IPS-NIHi7 (cell line): Measurements from ENCODE around the gene CACNG3.
"Not testable (repeated sequence)": the region's sequence is repeated elsewhere in the genome, so short reads cannot be mapped to it uniquely, and the experiment has no call there.

ENCODE experiments used
- DNase-seq: peaks from one replicate; pipeline ENCODE4 v3.0.0; 2012; ENCODE audit warnings: mixed read lengths; ENCODE audit errors: extremely low spot score

CACNG3 gene

DNA sequence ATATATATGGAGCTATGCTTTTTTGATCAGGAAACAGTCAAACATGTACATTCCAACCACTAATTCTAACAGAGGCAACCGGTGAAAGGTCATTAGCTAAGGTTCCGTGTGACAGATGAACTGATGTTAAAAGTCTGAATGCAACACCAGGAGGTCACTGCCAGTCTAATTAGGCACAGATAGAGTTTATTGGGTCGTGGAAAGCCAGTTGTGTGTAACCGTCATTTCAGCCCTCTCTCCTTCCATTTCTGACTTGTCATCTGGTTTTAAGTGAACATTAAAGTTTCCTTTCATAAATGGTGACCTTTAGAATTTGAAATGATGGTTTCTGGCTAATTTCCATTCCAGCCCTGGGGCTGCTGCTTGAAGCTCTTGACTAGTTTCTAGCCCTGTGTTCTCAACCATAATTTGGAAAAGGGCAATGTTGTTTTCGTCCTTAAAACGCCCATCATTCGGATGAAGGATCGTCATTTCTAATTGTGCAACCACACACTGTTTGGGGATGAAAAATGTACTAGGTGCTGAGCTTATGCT lies 23.9 kb downstream of the CACNG3 start:
- no peak for DNase-seq

DNA sequence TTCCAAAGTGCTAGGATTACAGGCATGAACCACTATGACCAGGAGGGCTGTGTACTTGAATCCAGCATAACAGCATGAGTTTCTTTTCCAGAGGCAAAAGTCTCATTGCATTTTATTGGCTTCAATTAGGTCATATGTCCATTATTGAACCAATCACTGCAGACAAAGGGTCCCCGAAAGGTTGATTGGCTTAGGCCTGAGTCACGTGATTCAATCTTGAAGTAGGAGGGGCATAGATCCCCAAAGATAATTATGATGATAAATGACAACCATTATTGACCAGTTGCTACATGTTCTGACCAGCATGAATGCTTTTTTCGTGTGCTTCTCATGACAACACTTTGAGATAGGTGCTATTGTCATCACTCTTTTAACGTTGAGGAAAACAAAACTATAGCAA lies 25.3 kb downstream of the CACNG3 start:
- DNase-seq = no peak

DNA sequence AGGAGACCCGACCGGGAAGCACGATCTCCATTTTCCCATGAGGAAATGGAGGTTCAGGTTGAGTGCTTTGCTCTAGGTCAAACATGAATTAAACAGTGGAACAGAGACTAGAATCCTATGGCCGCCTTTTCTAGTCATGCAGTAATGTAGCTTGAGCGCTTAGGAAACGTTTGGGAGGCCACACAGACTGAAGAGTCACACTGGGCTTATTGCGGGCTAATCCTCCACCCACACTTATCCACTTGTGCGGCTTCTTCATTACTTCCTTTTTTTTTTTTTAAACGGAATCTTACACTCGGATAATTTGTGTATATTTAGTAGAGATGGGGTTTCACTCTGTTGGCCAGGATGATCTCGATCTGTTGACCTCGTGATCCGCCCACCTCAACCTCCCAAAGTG lies 26.0 kb downstream of the CACNG3 start:
- no peak for DNase-seq

DNA sequence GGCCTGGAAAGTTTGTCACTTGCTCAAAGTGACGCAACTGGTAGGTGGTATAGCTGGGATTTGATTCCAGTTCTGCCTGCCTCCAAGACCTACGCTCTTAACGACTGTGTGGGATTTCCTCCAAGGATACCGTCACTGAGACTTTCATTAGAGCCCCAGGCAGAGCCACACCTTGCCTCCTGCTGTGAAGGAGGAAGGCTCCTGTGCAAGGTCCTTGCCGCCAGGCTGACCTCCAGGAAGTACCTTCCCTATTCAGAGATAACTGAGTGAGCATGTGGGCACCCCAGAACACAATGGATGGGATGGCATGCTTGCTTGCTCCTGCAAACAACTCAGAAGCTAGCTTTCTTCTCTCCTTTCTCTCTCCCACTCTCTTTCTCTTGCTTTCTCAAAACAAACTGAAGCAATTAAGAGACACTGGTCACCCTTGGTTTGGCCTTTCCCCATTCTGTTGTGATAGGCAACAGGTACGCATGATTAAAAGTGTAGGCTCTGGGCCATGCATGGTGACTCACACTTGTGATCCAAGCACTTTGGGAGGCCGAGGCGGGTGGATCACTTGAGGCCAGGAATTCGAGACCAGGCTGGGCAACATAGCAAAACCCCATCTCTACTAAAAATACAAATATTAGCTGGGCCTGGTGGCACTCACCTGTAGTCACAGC lies 30.7 kb downstream of the CACNG3 start:
- DNase-seq = no peak

DNA sequence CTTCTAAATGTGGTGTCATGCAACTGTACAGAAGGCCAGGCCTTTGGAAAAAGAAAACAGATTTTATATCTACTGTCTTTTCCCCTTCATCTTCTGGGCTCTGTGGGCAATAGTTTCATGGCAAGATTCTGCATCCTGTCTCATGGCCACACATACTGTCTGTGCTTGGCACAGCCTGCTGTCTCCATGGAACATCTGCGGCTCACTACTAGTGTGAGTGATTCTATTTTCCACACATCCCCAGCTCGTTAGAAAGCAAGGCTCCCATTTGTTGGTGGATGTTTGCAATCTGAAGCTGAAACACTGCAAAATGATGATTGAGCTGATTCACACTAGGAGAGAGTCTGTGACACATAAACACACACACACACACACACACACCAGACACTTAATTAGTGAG lies 32.4 kb downstream of the CACNG3 start:
- DNase-seq = no peak

DNA sequence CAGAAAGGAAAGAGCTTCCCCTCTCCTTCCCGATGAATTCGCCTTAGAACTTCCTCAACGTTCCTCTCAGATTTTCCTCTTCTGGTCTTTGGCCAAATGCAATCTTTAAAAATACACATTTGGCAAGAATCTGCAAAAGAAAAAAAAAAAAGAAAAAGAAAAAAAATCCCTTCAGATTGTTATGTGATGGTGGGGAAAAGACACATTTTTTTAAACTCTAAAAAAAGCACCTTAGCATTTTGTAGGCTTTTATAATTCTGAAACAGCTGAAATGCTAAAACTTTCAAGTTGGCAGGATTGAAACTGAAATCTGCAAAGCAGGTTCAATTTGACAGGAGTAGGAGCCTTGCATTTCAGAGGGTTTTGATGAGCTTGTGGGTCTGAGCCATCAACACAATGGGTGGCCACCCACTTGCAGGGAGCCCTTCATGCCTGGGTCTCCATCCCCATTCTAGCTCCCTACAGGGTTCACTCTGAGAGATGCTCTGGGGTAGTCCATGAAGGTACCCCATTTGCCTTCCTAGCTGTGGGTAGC lies 33.1 kb downstream of the CACNG3 start:
- DNase-seq = no peak

DNA sequence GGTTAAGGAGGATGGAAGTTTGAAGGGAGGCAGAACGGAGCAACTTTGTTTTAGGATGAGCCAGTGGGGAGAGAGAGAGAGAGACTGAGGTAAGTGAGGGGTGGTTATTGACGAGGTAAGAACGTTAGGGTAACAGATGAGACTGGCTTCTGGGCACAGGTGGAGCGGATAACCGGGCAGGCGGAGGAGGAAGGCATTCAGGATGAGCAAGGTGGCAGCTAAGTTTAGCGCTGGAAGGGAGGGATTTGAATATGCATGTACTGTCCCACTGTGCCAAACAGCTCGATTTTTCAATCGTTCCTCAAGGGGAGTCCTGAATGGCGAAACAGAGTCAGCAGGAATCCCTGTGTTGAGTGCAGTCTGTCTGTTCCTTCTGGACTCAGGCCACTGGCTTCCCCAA lies 35.8 kb downstream of the CACNG3 start:
- DNase-seq = no peak

DNA sequence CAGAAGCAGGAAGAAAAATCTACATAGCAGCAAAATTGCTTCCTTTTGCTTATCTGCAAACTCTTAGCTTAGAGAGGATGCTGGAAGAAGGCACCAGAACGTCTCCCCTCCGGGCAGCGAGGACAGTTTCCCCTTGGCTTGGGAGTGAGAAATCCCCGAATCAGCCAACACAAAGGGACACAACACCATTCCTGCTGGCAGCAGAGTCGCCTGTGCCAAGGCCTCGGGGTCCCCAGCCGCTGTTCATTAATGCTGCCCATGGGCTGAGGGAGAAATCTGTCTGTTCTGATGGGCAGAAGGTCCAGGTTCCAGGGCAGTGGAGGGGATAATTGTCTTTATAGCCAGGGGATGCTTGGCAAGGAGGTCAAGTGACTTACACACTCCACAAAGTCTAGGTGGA lies 38.0 kb downstream of the CACNG3 start:
- DNase-seq = no peak

DNA sequence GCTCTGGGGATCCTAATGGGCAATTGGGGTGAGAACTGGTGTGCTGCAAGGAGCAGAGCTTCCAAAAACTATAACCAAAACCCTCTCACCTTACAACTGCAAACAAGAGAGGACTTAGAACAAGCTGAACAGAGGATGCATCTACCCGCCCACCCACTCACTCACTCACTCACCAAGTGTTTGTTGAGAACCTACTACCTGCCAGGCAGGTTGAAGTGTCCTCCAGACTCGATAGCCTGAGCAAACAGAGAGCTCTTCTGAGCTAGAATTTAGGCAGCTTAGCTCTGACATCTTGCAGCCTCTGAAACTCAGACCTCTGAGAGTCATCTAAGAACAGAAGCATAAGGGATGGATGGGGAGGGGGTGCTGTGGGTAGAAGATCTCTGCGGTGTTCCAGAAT lies 41.2 kb downstream of the CACNG3 start:
- no peak for DNase-seq

DNA sequence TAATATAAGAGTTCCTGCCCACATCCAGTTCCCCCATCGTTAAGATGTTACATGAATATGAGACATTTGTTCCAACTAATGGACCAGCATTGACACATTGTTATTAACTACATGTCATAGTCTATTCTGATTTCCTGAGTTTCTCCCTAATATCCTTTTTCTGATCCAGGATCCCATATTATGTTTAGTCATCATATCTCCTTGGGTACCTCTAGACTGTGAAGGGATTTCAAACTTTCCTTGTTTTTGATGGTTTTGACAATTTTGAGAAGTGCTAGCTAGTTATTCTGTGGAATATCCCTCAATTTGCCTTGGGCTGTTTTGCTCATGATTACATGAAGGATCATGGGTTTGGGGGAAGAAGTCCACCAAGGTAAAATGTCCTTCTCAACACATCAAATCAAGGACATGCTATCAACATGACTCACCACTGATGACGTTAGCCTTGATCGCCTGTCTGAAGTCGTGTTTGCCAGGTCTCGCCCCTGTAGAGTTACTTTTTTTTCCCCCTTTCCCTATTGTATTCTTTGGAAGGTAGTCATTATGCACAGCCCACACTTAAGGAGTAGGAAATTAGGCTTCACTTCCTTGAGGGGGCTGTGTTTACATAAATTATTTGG lies 42.5 kb downstream of the CACNG3 start:
- no peak for DNase-seq

DNA sequence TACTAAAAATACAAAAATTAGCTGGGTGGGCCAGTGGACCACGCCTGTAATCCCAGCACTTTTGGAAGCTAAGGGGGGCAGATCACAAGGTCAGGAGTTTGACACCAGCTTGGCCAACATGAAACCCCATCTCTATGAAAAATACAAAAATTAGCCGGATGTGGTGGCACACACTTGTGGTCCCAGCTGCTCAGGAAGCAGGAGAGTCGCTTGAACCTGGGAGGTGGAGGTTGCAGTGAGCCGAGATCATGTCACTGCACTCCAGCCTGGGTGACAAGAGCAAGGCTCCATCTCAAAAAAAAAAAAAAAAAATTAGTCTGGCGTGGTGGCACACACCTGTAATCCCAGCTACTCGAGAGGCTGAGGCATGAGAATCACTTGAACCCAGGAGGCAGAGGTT lies 44.6 kb downstream of the CACNG3 start:
- DNase-seq = not testable (repeated sequence)

DNA sequence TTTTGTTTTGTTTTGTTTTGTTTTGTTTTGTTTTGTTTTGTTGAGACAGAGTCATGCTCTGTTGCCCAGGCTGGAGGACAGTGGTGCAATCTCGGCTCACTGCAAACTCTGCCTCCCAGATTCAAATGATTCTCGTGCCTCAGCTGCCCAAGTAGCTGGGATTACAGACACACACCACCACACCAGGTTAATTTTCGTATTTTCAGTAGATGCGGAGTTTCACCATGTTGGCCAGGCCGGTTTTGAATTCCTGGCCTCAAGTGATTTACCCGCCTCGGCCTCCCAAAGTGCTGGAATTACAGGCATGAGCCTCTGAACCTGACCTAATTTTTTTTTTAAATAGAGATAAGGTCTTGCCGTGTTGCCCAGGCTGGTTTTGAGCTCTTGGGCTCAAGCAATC lies 46.5 kb downstream of the CACNG3 start:
- no peak for DNase-seq

DNA sequence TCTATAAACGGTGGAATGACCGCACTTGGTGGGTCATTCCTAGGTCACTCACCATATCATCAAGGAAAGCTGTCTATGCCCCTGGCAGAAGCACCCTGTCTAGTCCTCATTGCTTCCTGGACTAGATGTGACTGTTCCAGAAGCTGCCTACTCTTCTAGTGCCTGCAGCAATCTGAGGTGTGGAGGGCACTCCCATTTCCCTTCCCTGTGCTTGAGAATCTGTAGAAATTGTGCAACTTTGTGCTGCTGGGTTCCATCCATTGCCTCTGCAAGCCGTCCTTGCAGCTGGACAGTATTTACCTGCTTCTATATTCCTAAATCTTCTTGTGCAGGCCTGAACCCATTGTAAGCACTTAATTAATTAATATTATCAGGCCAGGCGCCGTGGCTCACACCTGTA lies 52.1 kb downstream of the CACNG3 start:
- no peak for DNase-seq

DNA sequence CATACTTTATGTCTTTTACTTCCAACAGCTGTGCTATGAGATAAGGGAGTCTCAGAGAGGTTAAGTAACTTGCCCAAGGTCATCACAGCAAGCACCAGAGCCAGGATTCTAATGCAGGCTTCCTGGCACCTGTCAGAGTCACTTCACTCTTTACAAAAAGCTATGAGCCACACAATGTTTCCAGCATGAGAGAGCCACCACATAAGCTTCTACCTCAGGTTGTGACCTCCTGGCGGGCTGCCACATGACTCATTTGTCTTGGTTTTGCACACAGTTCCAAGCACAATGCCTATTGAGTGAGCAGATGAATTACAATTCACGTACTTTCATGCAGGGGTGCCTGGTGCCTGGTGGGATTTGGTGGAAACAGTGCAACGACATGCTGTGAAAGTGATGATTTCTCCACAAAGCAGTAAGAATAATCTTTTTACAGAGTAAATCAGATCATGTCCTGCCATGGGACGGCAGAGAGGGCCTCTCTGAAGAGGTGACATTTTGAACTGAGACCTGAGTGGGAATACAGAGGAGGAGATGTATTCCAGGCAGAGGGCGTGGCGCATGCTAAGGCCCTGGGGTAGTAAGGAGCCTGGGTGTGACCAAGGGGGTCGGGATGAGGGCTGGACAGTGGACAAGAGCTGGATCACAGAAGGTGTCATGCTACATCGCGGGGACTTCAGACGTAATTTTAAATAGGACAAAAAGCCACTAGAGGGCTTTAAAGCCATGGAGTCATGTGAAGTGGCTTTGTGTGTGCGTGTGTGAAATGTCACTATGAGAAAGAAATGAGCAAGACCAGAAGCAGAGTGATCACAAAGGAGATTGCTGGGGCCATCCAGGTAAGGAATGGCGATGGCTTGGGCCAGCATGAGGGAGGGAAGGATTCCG lies 53.4 kb downstream of the CACNG3 start:
- DNase-seq = no peak

DNA sequence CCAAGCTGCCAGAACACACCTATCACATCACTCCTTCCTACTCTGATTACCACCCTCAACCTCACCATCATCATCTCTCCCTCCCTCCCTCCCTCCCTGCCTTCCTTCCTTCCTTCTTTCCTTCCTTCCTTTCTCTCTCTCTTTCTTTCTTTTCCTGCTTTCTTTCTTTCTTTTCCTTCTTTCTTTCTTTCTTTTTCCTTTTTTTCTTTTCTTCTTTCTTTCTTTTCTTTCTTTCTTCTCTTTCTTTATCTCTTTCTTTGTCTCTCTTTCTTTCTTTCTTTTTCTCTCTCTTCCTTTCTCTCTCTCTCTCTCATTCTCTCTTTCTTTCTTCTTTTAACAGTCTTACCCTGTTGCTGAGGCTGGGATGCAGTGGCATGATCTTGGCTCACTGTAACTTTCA lies 59.2 kb downstream of the CACNG3 start:
- no peak for DNase-seq

DNA sequence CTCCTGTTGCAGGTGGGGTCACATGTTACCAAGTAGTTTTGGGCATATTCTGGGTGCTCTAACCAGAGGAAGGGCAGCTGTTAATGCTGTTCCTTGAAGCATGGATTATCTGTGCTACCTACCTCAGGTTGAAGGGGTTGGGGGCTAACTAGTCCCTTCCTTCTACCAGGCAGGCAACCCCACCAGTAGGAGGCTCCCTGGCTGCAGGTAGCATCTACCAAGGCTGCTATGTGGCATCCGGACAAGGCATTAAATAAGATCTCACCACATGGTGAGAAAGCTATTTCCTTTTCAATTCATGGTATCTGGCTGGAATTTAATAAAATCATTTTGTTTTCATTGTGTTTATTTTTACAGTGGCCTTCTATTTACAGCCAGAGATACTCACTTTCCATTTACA lies 62.5 kb downstream of the CACNG3 start:
- peak; percentile 69 for DNase-seq

DNA sequence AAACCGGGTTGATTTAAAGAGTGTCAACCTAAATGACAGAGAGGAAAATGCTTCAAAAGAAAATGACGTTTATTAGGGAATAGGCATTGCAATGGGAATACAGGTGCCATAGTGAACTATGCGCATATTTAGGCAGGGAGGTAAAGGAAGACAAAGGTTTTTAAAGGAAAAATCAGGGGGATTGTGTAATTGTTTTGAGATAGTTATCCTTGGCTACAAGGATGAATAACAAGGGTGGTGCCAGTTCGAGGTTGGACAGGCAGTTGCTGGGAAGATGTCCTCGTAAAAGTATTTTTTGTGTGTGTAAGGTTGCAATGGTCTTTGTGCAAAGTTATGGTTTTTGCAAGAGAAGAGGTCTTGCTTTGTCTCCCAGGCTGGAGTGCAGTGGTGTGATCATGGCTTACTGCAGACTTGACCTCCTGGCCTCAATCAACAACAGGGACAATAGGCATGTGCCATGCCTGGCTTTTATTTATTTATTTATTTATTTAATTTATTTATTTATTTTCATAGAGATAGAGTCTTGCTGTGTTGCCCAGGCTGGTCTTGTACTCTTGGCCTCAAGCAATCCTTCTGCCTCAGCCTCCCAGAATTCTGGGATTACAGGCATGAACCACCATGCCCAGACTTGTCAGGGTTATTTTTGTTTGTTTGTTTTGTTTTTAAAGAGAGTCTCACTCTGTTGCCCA lies 63.1 kb downstream of the CACNG3 start:
- no peak for DNase-seq

DNA sequence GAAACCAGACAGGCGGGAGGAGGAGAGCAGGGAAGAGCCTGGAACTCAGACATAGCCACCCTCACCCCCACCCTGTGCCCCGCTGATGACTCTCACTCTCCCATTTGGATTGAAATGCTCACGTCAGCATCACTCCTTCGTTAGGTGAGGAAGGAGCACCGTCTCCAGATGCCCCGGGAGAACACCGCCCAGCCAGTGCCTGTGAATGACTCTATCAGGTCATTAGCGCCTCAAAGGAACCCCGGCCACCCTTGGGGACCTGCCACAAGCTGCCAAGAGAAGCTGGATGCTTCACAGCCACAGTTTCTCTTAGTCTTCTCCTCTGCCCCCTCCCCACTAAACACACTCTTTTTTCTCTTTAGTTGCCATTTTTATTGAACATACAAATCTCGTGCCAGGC lies 66.0 kb downstream of the CACNG3 start:
- DNase-seq = no peak

DNA sequence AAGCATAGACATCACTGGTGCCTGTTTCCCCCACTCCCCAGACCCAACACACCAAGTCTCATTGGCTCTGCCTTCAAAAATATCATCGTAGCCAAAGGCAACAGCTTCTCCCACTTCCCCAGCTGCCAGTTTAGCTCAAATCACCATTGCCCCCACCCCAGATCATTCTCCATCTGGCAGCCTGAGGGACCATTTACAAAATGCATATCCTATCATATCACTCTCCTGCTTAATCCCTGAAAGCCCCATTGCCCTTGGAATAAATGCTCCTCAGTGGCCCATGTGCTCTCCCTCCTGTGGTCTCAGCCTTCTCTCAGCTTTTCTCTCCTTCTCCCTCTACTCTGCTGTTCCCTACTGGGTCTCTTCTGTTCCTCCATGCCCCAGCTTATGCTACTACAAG lies 68.3 kb downstream of the CACNG3 start:
- no peak for DNase-seq

DNA sequence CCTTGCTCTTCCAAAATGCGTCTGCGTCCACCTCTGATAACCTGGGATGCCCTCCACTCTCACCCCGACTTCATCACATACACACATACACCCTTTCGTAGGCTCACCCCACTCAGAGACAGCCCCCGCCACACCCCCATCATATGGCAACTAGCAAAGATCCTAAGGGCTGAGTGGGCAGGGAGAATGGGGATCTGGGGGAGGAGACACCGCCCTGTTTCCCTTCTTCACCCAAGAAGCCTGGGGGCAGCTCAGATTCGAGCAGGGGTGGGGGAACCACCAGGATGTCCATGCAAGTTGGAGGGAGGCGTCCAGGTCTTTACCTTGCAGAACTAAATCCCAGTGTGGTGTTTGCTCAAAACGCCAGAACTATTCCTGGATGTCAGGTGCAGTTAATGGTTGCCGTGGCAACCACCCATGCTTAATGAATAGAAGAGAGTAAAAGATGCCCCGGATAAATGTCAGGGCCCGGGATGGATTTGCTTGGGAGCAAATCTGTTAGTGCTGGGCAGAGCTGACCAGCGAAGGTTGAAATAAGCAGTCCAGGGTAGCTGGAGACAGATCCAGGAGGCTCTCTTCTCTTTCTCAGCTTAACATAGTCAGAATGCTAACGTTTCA lies 72.8 kb downstream of the CACNG3 start:
- DNase-seq = no peak

DNA sequence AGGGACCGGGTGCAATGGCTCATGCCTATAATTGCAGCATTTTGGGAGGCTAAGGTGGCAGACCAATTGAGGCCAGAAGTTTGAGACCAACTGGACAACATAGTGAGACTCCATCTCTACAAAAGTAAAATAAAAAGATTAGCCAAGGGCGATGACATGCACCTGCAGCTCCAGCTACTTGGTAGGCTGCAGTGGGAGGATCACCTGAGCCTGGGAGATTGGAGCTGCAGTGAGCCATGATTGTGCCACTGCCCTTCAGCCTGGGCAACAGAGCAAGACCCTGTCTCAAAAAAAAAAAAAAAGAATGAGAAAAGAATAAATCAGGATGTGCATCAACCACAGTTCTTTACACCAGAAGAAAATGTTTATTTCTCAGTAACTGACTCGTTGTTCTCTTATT lies 76.0 kb downstream of the CACNG3 start:
- no peak for DNase-seq
